ENCODE measurements around the gene CADPS.

CADPS gene

DNA sequence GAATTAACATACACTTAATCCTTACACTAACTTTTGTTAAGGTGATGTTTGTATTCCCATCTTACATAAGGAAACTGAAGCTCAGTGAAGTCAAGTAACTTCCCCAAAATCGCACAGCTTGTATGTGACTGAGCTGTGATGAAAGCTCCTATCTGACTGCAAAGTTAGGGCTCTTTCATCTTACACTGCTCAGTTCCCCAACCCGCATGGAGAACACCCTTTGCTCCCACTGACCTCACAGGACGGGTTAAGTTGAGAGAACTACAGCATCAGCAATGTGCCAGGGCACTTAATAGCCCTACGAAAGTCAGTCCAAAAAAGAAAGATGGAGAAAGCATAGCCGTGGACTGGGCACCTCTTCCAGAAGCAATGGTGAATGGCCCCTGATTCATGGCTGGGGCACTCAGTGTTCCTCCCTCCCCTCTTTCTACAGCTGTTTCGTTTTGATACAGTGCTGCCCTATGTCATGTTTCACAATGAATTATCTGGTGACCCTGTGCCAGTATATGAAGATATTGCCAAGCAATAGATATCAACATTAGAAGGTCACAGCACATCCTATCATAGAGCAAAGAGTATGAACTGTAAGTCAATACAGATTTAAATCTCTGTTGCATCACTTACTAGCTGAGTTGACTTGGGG is 38.0 kb downstream of the CADPS start:
- DNase-seq: no peak
- H3K27ac Mint-ChIP-seq: no peak overlapping the region
- no peak overlapping the region for H3K4me3 Mint-ChIP-seq
- peaks cover 13% of the 10 kb centered on the region for H3K9me3 Mint-ChIP-seq
- H3K36me3 Mint-ChIP-seq (ENCODE audit: low read depth): no peaks in the 10 kb centered on the region
- H3K4me1 Mint-ChIP-seq: no peaks in the 10 kb centered on the region
- no peak for ATAC-seq
- H3K27me3 Mint-ChIP-seq: peaks cover 5% of the 10 kb centered on the region

DNA sequence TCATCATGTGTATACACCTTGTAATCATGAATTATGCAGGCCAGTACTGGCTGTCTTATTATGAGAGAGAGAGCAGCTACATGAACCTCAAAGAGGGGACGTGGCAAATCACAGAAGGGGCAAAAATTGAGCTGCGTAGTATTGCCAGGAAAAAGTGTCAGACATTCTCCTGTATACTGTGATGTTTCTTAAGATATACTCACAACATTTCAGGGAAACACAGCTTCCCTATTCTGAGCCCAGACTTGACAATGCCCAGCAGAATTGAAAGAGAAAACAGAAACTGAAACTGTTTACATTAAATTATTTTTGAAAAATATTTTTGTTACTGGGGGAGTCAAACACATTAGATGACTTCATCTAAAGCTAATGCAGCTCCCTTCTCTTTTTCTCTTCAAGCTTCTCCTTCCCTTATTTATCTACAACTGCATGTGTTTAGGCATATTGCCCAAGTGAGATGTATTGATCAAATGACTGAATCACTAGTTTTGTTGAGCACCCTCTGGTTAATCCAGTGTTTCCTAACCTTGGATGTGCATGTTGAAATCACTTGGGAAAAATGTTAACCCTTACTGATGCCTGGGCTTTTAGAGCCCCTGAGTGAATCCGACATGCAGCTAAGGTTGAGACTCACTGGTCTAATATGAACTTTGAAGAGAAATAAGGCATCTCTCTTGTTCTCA is 39.5 kb downstream of the CADPS start:
- Mint-ChIP-seq H3K27ac (no peak overlapping the region), H3K4me1 (no peaks in the 10 kb centered on the region), H3K27me3 (peaks cover 5% of the 10 kb centered on the region), H3K36me3 (ENCODE audit: low read depth) (no peaks in the 10 kb centered on the region), H3K9me3 (peaks cover 9% of the 10 kb centered on the region), H3K4me3 (no peak overlapping the region)
- ATAC-seq (no peak), DNase-seq (no peak)

DNA sequence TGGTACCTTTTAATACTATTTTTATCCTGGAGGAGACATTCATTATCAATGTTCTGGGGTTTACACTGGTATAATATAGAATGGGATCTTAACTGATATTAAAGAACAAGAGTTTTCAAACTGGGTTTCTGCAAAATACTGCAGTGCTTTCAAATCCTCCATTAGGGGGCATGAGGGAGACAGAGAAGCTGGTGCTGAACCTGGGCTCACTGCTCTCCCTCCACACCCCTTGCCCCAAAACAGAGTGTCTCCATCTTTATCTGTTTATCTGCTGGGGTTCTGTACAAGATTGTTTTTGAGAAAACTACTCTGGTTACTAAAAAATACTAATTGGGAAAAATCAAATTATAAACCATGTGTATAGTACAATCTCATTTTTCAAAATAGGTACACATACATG is 41.7 kb downstream of the CADPS start:
- Mint-ChIP-seq H3K27ac (no peak overlapping the region), H3K4me1 (no peaks in the 10 kb centered on the region), H3K27me3 (no peaks in the 10 kb centered on the region), H3K36me3 (ENCODE audit: low read depth) (no peaks in the 10 kb centered on the region), H3K9me3 (no peaks in the 10 kb centered on the region), H3K4me3 (no peak overlapping the region)
- DNase-seq: no peak
- ATAC-seq: no peak

GRCh38 chr3:62832553-62832952 is 42.7 kb downstream of the CADPS start:
- Mint-ChIP-seq H3K4me1 (no peaks in the 10 kb centered on the region), H3K27me3 (no peaks in the 10 kb centered on the region), H3K4me3 (no peak overlapping the region), H3K36me3 (ENCODE audit: low read depth) (no peaks in the 10 kb centered on the region), H3K9me3 (no peaks in the 10 kb centered on the region), H3K27ac (no peak overlapping the region)
- no peak for DNase-seq
- ATAC-seq: no peak

DNA sequence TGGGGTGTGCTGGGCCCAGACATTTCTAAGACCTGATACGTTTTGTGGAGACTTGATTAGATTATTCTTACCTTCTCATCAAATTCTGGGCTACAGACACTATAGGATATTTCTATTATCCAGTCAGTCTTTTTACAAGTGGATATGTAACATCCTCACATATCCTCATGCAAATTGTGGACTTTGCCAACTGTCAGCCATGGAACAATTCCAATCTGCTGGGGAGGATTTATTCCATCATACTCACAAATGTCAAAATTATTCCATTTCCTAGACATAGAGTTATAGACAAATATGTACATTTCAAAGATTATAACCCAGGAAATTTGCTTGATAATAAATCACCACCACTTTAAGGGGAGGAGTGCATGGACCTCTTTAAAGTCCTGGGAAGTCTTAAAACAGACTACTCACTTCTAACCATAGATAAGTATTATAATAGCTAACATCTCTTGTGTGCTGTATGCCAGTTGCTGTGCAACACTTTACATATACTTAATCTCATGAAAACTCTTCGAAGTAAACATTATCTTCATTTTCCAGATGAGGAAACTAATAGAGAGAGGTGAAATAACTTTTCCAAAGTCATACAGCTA is 44.4 kb downstream of the CADPS start:
- Mint-ChIP-seq H3K27me3 (no peaks in the 10 kb centered on the region), H3K36me3 (ENCODE audit: low read depth) (no peaks in the 10 kb centered on the region), H3K4me1 (no peaks in the 10 kb centered on the region), H3K27ac (no peak overlapping the region), H3K4me3 (no peak overlapping the region), H3K9me3 (no peaks in the 10 kb centered on the region)
- no peak for ATAC-seq
- DNase-seq: no peak

GRCh38 chr3:62827550-62827949 is 47.7 kb downstream of the CADPS start:
- Mint-ChIP-seq H3K4me1 (no peaks in the 10 kb centered on the region), H3K27ac (no peak overlapping the region), H3K36me3 (ENCODE audit: low read depth) (no peaks in the 10 kb centered on the region), H3K27me3 (no peaks in the 10 kb centered on the region), H3K4me3 (no peak overlapping the region), H3K9me3 (no peaks in the 10 kb centered on the region)
- ATAC-seq (no peak), DNase-seq (no peak)

- no peak overlapping the region for H3K27ac Mint-ChIP-seq
- H3K36me3 Mint-ChIP-seq (ENCODE audit: low read depth): no peaks in the 10 kb centered on the region
- no peak for DNase-seq
- H3K4me1 Mint-ChIP-seq: no peaks in the 10 kb centered on the region
- no peak overlapping the region for H3K4me3 Mint-ChIP-seq
- no peak for ATAC-seq
- H3K27me3 Mint-ChIP-seq: no peaks in the 10 kb centered on the region
- H3K9me3 Mint-ChIP-seq: no peaks in the 10 kb centered on the region
Measured at GRCh38 chr3:62824965-62825592, 50.1 kb downstream of the CADPS start.

DNA sequence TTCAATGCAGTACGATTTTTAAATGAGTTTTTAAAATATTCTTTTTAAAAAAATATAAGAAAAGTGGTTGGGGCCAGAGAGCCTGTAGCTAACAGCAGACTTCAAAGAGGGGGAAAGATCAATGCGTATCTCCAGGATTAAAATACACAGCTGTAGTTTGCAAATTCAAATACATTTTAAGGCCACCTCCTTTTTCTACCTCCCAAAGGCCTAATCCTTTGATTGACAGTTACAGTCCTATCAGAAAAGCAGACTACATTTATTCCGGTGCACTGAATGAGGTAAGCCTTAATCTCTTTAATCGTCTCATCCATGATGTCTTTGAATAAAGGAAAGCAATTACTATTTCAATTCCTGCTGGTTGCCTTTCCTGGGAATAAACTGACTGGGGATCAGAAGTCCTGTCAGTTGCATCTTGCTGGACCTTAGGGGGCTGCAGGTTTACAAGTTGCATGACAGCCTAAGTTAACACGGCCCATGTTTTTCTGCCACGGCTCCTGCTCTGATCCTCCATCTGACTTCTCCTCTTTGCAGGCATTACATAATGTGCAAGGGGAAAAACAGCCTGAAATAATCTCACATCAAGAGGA is 51.7 kb downstream of the CADPS start:
- Mint-ChIP-seq H3K4me3 (no peak overlapping the region), H3K36me3 (ENCODE audit: low read depth) (no peaks in the 10 kb centered on the region), H3K27ac (no peak overlapping the region), H3K4me1 (no peaks in the 10 kb centered on the region), H3K27me3 (no peaks in the 10 kb centered on the region), H3K9me3 (no peaks in the 10 kb centered on the region)
- ATAC-seq (no peak), DNase-seq (no peak)

DNA sequence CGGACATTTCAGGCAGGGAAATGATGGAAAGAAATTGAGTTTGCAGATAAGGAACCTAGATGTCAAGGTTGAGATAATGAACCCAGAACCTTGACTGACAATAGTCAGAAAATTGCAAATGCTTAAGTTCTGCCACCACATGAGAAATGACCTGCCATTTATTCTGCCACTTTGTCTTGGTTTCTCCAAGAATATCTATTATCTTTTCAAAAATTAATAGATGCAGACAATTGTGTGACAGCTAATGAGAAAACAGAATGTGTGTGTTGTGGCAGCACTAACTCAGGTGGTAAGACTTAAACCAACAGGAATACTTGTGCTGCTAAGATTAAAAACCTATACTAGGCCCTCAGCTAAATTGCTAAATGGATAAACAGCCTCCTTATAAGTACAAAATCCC is 52.3 kb downstream of the CADPS start:
- no peak overlapping the region for H3K4me3 Mint-ChIP-seq
- DNase-seq (no peak), ATAC-seq (no peak)
- no peaks in the 10 kb centered on the region for H3K9me3 Mint-ChIP-seq
- no peak overlapping the region for H3K27ac Mint-ChIP-seq
- H3K4me1 Mint-ChIP-seq: no peaks in the 10 kb centered on the region
- H3K36me3 Mint-ChIP-seq (ENCODE audit: low read depth): no peaks in the 10 kb centered on the region
- no peaks in the 10 kb centered on the region for H3K27me3 Mint-ChIP-seq

DNA sequence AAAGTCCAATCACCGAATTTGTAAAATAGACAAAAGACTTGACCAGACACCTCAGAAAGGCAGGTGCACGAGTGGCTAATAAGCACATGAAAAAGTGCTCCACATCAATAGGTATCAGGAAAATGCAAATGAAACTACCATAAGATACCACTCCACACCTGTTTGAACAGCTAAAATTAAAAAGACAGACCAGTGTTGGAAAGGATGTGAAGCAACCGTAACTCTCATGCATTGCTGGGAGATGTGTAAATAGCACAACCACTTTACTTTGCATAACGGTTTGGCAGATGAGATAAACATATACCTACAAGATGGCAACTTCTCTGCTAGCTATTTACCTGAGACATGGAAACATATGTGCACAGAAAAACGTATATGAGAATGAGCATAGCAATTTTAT is 56.9 kb downstream of the CADPS start:
- Mint-ChIP-seq H3K36me3 (ENCODE audit: low read depth) (no peaks in the 10 kb centered on the region), H3K27me3 (no peaks in the 10 kb centered on the region), H3K4me3 (no peak overlapping the region), H3K27ac (no peak overlapping the region), H3K4me1 (peaks cover 2% of the 10 kb centered on the region), H3K9me3 (peaks cover 4% of the 10 kb centered on the region)
- DNase-seq: no peak
- no peak for ATAC-seq

- H3K4me1 Mint-ChIP-seq: peaks cover 2% of the 10 kb centered on the region
- H3K4me3 Mint-ChIP-seq: no peak overlapping the region
- H3K27me3 Mint-ChIP-seq: no peaks in the 10 kb centered on the region
- no peak for ATAC-seq
- H3K36me3 Mint-ChIP-seq (ENCODE audit: low read depth): no peaks in the 10 kb centered on the region
- no peak for DNase-seq
- H3K27ac Mint-ChIP-seq: no peak overlapping the region
- peaks cover 4% of the 10 kb centered on the region for H3K9me3 Mint-ChIP-seq
Measured at GRCh38 chr3:62817678-62818077, 57.5 kb downstream of the CADPS start.

- Mint-ChIP-seq H3K4me3 (no peak overlapping the region), H3K4me1 (peaks cover 2% of the 10 kb centered on the region), H3K27me3 (no peaks in the 10 kb centered on the region), H3K9me3 (peaks cover 4% of the 10 kb centered on the region), H3K36me3 (ENCODE audit: low read depth) (no peaks in the 10 kb centered on the region), H3K27ac (no peak overlapping the region)
- DNase-seq: no peak
- no peak for ATAC-seq
Measured at GRCh38 chr3:62815981-62816380, 59.2 kb downstream of the CADPS start.

- Mint-ChIP-seq H3K4me3 (no peak overlapping the region), H3K4me1 (peaks cover 2% of the 10 kb centered on the region)
- no peak for ATAC-seq
Measured at GRCh38 chr3:62812631-62813030, 62.6 kb downstream of the CADPS start.

GRCh38 chr3:62811119-62811518 is 64.1 kb downstream of the CADPS start:
- DNase-seq (no peak), ATAC-seq (no peak)
- Mint-ChIP-seq H3K9me3 (no peaks in the 10 kb centered on the region), H3K36me3 (ENCODE audit: low read depth) (no peaks in the 10 kb centered on the region), H3K27ac (no peak overlapping the region), H3K4me1 (no peaks in the 10 kb centered on the region), H3K4me3 (no peak overlapping the region), H3K27me3 (peaks cover 2% of the 10 kb centered on the region)

More at GRCh38 chr3:62812631-62813030, 62.6 kb downstream of the CADPS start:
- peaks cover 2% of the 10 kb centered on the region for H3K27me3 Mint-ChIP-seq
- no peaks in the 10 kb centered on the region for H3K36me3 Mint-ChIP-seq (ENCODE audit: low read depth)
- no peak for DNase-seq
- H3K27ac Mint-ChIP-seq: no peak overlapping the region
- peaks cover 4% of the 10 kb centered on the region for H3K9me3 Mint-ChIP-seq

DNA sequence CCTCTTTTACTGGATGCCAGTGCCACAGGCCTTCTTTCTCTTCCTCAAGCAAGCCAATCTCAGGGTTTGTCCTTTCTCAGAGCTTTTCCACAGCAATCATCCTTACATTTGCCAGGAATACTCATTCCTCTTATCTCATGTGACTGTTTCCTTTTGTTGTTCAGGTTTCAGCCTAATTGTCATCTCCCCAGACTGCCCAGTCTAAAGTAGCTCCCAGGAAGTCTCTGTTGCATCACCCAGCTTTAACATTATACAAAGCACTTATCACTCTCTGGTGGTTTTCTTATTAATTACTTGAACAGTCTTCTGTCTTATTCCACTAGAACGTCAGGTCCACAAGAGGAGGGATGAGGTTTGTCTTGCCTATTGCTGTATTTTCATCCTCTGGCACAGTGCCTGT is 65.8 kb downstream of the CADPS start:
- H3K4me3 Mint-ChIP-seq: no peak overlapping the region
- H3K4me1 Mint-ChIP-seq: no peaks in the 10 kb centered on the region
- no peaks in the 10 kb centered on the region for H3K9me3 Mint-ChIP-seq
- H3K36me3 Mint-ChIP-seq (ENCODE audit: low read depth): no peaks in the 10 kb centered on the region
- DNase-seq: no peak
- peaks cover 2% of the 10 kb centered on the region for H3K27me3 Mint-ChIP-seq
- ATAC-seq: no peak
- no peak overlapping the region for H3K27ac Mint-ChIP-seq

Measured in activated naive CD8-positive, alpha-beta T cell treated with anti-CD3 and anti-CD28 coated beads, Interleukin-2, amount 50 U/mL, for 24 hours (primary cell).